Panc1 (cell line): ENCODE measurements around the gene PRM2. TPM values are rescaled to one million over a fixed set of nuclear protein-coding genes. Genes with fewer than 3 reads are reported as not detected.

Experiments used
- ATAC-seq: fragments of 200-7000 bp; cut with Tn5 transposase; 2 replicates; pipeline ENCODE4 v1.9.1; 2020; ENCODE audit warnings: mild to moderate bottlenecking, moderate library complexity
- BruUV-seq: library from RNA; stranded (reverse); fragments of 400-500 nt; replicated peaks from 2 replicates; lab custom pipeline; 2021; lab: Mats Ljungman, UMichigan
- CTCF ChIA-PET: fragments of 300-600 bp; sonication (Branson Sonifier 250); formaldehyde crosslinking; loops from one replicate; lab custom pipeline; 2022; ENCODE audit warnings: antibody characterized with exemption; lab: Charles Lee
- POLR2A ChIA-PET: fragments of 300-600 bp; sonication (Branson Sonifier 250); formaldehyde crosslinking; loops from one replicate; lab custom pipeline; 2022; ENCODE audit warnings: antibody characterized with exemption; lab: Charles Lee
- DNase-seq: peaks from one replicate; pipeline ENCODE4 v3.0.0-alpha.2; 2010; ENCODE audit warnings: low read depth, low spot score
- H3K27ac ChIP-seq: 2 replicates; pipeline ENCODE4 v1.5.1; 2011; ENCODE audit warnings: mild to moderate bottlenecking, low read length, inconsistent platforms
- H3K27me3 ChIP-seq: fragments of 200-500 bp; sonication (Bioruptor generic); 2 replicates; pipeline ENCODE4 v1.6.0; 2014; ENCODE audit warnings: low read length, inconsistent platforms; ENCODE audit not compliant: control insufficient read depth, insufficient read depth
- H3K36me3 ChIP-seq: fragments of 200-500 bp; sonication (Bioruptor generic); 2 replicates; pipeline ENCODE4 v1.5.1; 2014; ENCODE audit warnings: inconsistent platforms, mild to moderate bottlenecking, low read length, moderate library complexity; ENCODE audit not compliant: control insufficient read depth, insufficient read depth
- H3K4me1 ChIP-seq: 2 replicates; pipeline ENCODE4 v1.5.1; 2011; ENCODE audit warnings: inconsistent platforms, mild to moderate bottlenecking, low read length, moderate library complexity; ENCODE audit not compliant: control insufficient read depth, insufficient read depth
- H3K4me3 ChIP-seq, 2 experiments: 2 replicates each; pipeline ENCODE4 v1.5.1; 2011 to 2012; ENCODE audit warnings: low read depth in 2 of 2, low read length in 2 of 2, mild to moderate bottlenecking in 2 of 2, inconsistent platforms in 1 of 2, moderate library complexity in 1 of 2
- H3K9me3 ChIP-seq: fragments of 200-500 bp; sonication (Bioruptor generic); 2 replicates; pipeline ENCODE4 v1.5.1; 2014; ENCODE audit warnings: low read depth, mild to moderate bottlenecking, inconsistent platforms, low read length, moderate library complexity; ENCODE audit not compliant: control insufficient read depth, insufficient read depth
- CTCF ChIP-seq: fragments of 450-650 bp; IDR thresholded peaks from 2 replicates; pipeline ENCODE4 v1.5.1; 2017; ENCODE audit warnings: mild to moderate bottlenecking
- POLR2AphosphoS5 ChIP-seq: IDR thresholded peaks from 2 replicates; pipeline ENCODE4 v1.6.1; 2012; ENCODE audit warnings: mild to moderate bottlenecking, low read depth, low read length, moderate library complexity
- SIN3A ChIP-seq: IDR thresholded peaks from 2 replicates; pipeline ENCODE4 v1.6.1; 2012; ENCODE audit warnings: low read depth, mild to moderate bottlenecking, low read length, moderate library complexity, borderline replicate concordance; ENCODE audit not compliant: insufficient read depth
- TCF7L2 ChIP-seq: IDR thresholded peaks from 2 replicates; pipeline ENCODE4 v1.6.1; 2011; ENCODE audit warnings: mild to moderate bottlenecking, low read depth, low read length, inconsistent platforms
- in situ Hi-C: cut with HindIII; loops from 2 replicates; pipeline ENCODE4 v1.10.0; 2016; ENCODE audit warnings: low sequenced_read_pairs, low pct_unique_long_range_greater_than_20kb
- intact Hi-C: fragments of 100-400 bp; cut with micrococcal nuclease; formaldehyde crosslinking; loops from one replicate; pipeline ENCODE4 v1.10.0; 2022; ENCODE audit not compliant: unreplicated experiment
- total RNA-seq: library from RNA; stranded (reverse); gene quantifications from one replicate; pipeline ENCODE4 v1.2.1, GENCODE V29; 2021; ENCODE audit not compliant: unreplicated experiment
- TF ChIP-seq, protein P1 (sequence below), 2 experiments: IDR thresholded peaks; 2 replicates each; pipeline ENCODE4 v1.6.1; 2011 to 2012; ENCODE audit warnings: low read depth in 2 of 2, control low read depth in 1 of 2, low read length in 1 of 2, mild to moderate bottlenecking in 1 of 2, moderate library complexity in 1 of 2; ENCODE audit not compliant: insufficient read depth in 1 of 2

PRM2 gene
- total RNA-seq, 1 experiment from 2014 or later = not detected

GRCh38 chr16:11229432-11229831 lies 46.8 kb downstream of the PRM2 start:
- no peak for DNase-seq
- TF ChIP-seq SIN3A (no peak), TCF7L2 (no peak), CTCF (no peak), POLR2AphosphoS5 (no peak)
- TF ChIP-seq, protein P1, sequence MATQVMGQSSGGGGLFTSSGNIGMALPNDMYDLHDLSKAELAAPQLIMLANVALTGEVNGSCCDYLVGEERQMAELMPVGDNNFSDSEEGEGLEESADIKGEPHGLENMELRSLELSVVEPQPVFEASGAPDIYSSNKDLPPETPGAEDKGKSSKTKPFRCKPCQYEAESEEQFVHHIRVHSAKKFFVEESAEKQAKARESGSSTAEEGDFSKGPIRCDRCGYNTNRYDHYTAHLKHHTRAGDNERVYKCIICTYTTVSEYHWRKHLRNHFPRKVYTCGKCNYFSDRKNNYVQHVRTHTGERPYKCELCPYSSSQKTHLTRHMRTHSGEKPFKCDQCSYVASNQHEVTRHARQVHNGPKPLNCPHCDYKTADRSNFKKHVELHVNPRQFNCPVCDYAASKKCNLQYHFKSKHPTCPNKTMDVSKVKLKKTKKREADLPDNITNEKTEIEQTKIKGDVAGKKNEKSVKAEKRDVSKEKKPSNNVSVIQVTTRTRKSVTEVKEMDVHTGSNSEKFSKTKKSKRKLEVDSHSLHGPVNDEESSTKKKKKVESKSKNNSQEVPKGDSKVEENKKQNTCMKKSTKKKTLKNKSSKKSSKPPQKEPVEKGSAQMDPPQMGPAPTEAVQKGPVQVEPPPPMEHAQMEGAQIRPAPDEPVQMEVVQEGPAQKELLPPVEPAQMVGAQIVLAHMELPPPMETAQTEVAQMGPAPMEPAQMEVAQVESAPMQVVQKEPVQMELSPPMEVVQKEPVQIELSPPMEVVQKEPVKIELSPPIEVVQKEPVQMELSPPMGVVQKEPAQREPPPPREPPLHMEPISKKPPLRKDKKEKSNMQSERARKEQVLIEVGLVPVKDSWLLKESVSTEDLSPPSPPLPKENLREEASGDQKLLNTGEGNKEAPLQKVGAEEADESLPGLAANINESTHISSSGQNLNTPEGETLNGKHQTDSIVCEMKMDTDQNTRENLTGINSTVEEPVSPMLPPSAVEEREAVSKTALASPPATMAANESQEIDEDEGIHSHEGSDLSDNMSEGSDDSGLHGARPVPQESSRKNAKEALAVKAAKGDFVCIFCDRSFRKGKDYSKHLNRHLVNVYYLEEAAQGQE (IDR thresholded peaks at IDR 0.05; ENCODE audit: insufficient read depth in 1 of 2, low read depth in 2 of 2, low read length in 1 of 2) = no peak
- Histone ChIP-seq H3K9me3 (no peaks in the 10 kb centered on the region), H3K4me1 (no peaks in the 10 kb centered on the region), H3K4me3 (no peak overlapping the region), H3K27ac (no peak overlapping the region), H3K36me3 (no peaks in the 10 kb centered on the region), H3K27me3 (no peaks in the 10 kb centered on the region)
- ChIA-PET CTCF (no interaction called here), POLR2A (no interaction called here)
- intact Hi-C loops = no loop called here
- BruUV-seq = no TSS peak
- ATAC-seq = no peak
- in situ Hi-C loops = no loop called here

DNA sequence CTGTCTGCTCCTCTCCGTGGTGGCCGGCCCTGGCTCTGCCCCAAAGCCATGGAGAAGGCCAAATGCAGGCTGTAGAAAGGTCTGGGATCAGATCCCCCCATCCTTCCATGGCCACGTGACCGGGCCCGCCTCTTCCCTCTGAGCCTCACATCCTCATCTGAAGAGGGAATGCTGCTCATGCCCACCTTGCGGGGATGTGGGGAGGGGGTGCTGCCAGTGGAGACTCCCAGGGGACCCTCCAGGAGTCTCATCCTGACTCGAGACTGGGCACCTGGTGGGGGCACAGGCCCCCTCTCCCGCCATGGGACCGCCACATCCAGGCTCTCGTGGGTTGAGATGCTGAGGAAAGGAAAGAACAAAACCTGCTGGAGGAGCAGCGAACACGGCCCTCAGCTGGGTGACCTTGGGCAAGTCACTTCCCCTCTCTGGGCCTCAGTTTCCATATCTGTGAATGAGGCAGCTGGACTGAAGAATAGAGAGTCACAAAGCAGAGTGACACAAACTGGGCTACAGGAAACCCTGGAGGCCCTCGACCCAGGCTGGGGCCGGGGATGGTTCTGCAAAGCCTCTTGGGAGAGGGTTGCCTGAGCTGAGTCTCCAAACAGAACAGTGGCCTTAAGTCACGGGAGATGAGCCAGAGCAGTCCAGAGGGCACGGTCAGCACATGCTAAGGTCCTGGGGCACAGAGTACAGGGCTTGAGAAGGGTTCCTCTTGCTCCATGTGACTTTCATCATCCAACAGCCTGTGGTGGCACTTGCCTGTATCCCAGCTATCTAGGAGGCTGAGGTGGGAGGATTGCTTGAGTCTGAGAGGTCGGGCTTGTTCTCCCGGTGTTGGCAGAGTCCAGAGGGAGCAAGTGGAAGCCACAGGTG lies 50.4 kb downstream of the PRM2 start:
- ChIA-PET POLR2A (no interaction called here), CTCF (no interaction called here)
- Histone ChIP-seq H3K4me3 (no peak overlapping the region), H3K27ac (no peak overlapping the region), H3K27me3 (no peaks in the 10 kb centered on the region), H3K9me3 (no peaks in the 10 kb centered on the region), H3K4me1 (no peaks in the 10 kb centered on the region), H3K36me3 (no peaks in the 10 kb centered on the region)
- DNase-seq = no peak
- no peak for TF ChIP-seq CTCF
- no peak for TF ChIP-seq POLR2AphosphoS5
- no peak for TF ChIP-seq TCF7L2
- TF ChIP-seq, protein P1 (IDR thresholded peaks at IDR 0.05; ENCODE audit: insufficient read depth in 1 of 2, low read depth in 2 of 2, low read length in 1 of 2) = no peak
- TF ChIP-seq SIN3A = no peak
- intact Hi-C loops = no loop called here
- in situ Hi-C loops = no loop called here
- no peak for ATAC-seq
- no TSS peak for BruUV-seq
